ENCODE measurements around the gene IFITM1.

IFITM1 gene

GRCh38 chr11:313787-314553 lies at the start of gene IFITM1:
Gene IFITM1, plus strand, starts transcription at chr11:314040. Its CDS starts 131 bp downstream, at chr11:314171.
- DNase-seq (ENCODE audit: low read depth) = peak; percentile 91

- DNase-seq (ENCODE audit: low read depth) = no peak
Observed at GRCh38 chr11:266676-267439, 47.0 kb upstream of the IFITM1 start.

- DNase-seq (ENCODE audit: low read depth) = no peak
Observed at GRCh38 chr11:267491-267994, 46.3 kb upstream of the IFITM1 start.

GRCh38 chr11:268716-269145 lies 45.1 kb upstream of the IFITM1 start:
- DNase-seq (ENCODE audit: low read depth) = peak; percentile 14

GRCh38 chr11:269146-269890 lies 44.5 kb upstream of the IFITM1 start:
- DNase-seq (ENCODE audit: low read depth) = peak; percentile 27

GRCh38 chr11:270451-271318 lies 43.2 kb upstream of the IFITM1 start:
- no peak for DNase-seq (ENCODE audit: low read depth)

GRCh38 chr11:271319-271715 lies 42.5 kb upstream of the IFITM1 start:
- no peak for DNase-seq (ENCODE audit: low read depth)

- DNase-seq (ENCODE audit: low read depth) = no peak
Observed at GRCh38 chr11:272195-272930, 41.5 kb upstream of the IFITM1 start.

- DNase-seq (ENCODE audit: low read depth) = no peak
Observed at GRCh38 chr11:272931-273198, 41.0 kb upstream of the IFITM1 start.

GRCh38 chr11:276219-276618 lies 37.6 kb upstream of the IFITM1 start:
- DNase-seq (ENCODE audit: low read depth) = no peak

GRCh38 chr11:278001-278951 lies 35.6 kb upstream of the IFITM1 start, which contains the start of gene NLRP6:
Gene NLRP6, plus strand, starts transcription at chr11:278407. Its CDS starts 163 bp downstream, at chr11:278570.
- no peak for DNase-seq (ENCODE audit: low read depth)

- no peak for DNase-seq (ENCODE audit: low read depth)
Observed at GRCh38 chr11:279040-279965, 34.5 kb upstream of the IFITM1 start.

- peak; percentile 46 for DNase-seq (ENCODE audit: low read depth)
Observed at GRCh38 chr11:279966-280705, 33.7 kb upstream of the IFITM1 start.

- no peak for DNase-seq (ENCODE audit: low read depth)
Observed at GRCh38 chr11:280706-281485, 32.9 kb upstream of the IFITM1 start.

GRCh38 chr11:281486-282161 lies 32.2 kb upstream of the IFITM1 start:
- no peak for DNase-seq (ENCODE audit: low read depth)

GRCh38 chr11:282171-282570 lies 31.7 kb upstream of the IFITM1 start:
- no peak for DNase-seq (ENCODE audit: low read depth)

Data from iris pigment epithelial cell (primary cell).